ENCODE results near the gene FCHSD1. TPM values are rescaled to one million over a fixed set of nuclear protein-coding genes. Genes with fewer than 3 reads are reported as not detected.

FCHSD1 gene
- polyA plus RNA-seq, 1 of the 3 experiments (the other 2 are of a cell fraction) = 49.2 TPM

GRCh38 chr5:141692919-141693725 is 41.9 kb upstream of the FCHSD1 start:
- H3K4me2 ChIP-seq = no peak overlapping the region
- WGBS (ENCODE audit: low lambda C conversion rate) = 86% methylated on average over 19 of the region's 25 CpGs
- H3F3A ChIP-seq (replicated peaks; ENCODE audit: insufficient read depth) = no peaks in the 10 kb centered on the region
- ChIA-PET CTCF (interaction anchor here (0.7 to 16.8 kb wide), 33 partner anchors 9 to 322 kb away, joined by 3 to 451 read pairs (median 8); partner anchors contain the start of genes ARAP3, FCHSD1, PCDH1 and PCDH12), POLR2A (interaction anchor here (1.1 to 1.2 kb wide), 2 partner anchors 185 to 190 kb away, joined by 3 to 4 read pairs; partner anchors contain the start of gene PCDH1)
- peaks cover 0 to 23% of the 10 kb centered on the region in 2 experiments; a peak in 2 of 4 replicates for H3K4me1 ChIP-seq (ENCODE audit: control insufficient read depth in 1 of 2, insufficient read depth in 2 of 2, low read depth in 1 of 2, low read length in 1 of 2)
- H3K9me2 ChIP-seq = no peaks in the 10 kb centered on the region
- no peaks in the 10 kb centered on the region for H3K79me2 ChIP-seq (ENCODE audit: insufficient read depth)
- H3K4me3 ChIP-seq (ENCODE audit: low read depth in 2 of 2, low read length in 1 of 2) = no peak overlapping the region
- H3K9me3 ChIP-seq = no peaks in the 10 kb centered on the region
- H3K27me3 ChIP-seq (ENCODE audit: insufficient read depth) = peaks cover 29% of the 10 kb centered on the region
- no peak overlapping the region for H3K9ac ChIP-seq
- no peaks in the 10 kb centered on the region for H4K20me1 ChIP-seq (ENCODE audit: insufficient read depth)
- no peak for TF ChIP-seq TEAD4 (IDR thresholded peaks at IDR 0.05; ENCODE audit: borderline replicate concordance, insufficient read depth)
- TF ChIP-seq EZH2phosphoT487 (IDR thresholded peaks at IDR 0.05; ENCODE audit: borderline replicate concordance, low read depth) = no peak
- TF ChIP-seq ELF1 (IDR thresholded peaks at IDR 0.05) = no peak
- no peak for TF ChIP-seq FOXJ3 (CRISPR knock-in tag; IDR thresholded peaks at IDR 0.05)
- no peak for TF ChIP-seq FOSL2 (IDR thresholded peaks at IDR 0.05; ENCODE audit: borderline replicate concordance, low read depth)
- TF ChIP-seq MXI1 (IDR thresholded peaks at IDR 0.05; ENCODE audit: low read depth, low read length) = no peak
- TF ChIP-seq RCOR1 (IDR thresholded peaks at IDR 0.05; ENCODE audit: low read length) = no peak
- no peak for TF ChIP-seq POLR2AphosphoS5 (IDR thresholded peaks at IDR 0.05; ENCODE audit: low read depth, low read length)
- TF ChIP-seq SIN3A (IDR thresholded peaks at IDR 0.05; ENCODE audit: borderline replicate concordance, low read depth, low read length) = no peak
- TF ChIP-seq IRF3 (IDR thresholded peaks at IDR 0.05; ENCODE audit: low read depth, low read length) = no peak
- no peak for TF ChIP-seq PBX3 (IDR thresholded peaks at IDR 0.05)
- TF ChIP-seq FOXM1 (IDR thresholded peaks at IDR 0.05; ENCODE audit: low read depth) = no peak
- TF ChIP-seq SMC3 (IDR thresholded peaks at IDR 0.05; ENCODE audit: low read depth, low read length) = no peak
- TF ChIP-seq TAF1 (IDR thresholded peaks at IDR 0.05; ENCODE audit: borderline replicate concordance, low read depth, low read length) = no peak
- TF ChIP-seq CTCF (IDR thresholded peaks at IDR 0.05) = no peak
- no peak for TF ChIP-seq MEF2A (IDR thresholded peaks at IDR 0.05; ENCODE audit: borderline replicate concordance, low read depth)
- TF ChIP-seq CHD2 (IDR thresholded peaks at IDR 0.05; ENCODE audit: low read length, partially characterized antibody) = no peak
- no peak for TF ChIP-seq TCF12 (IDR thresholded peaks at IDR 0.05)
- no peak for TF ChIP-seq YY1 (IDR thresholded peaks at IDR 0.05; ENCODE audit: low read depth)
- TF ChIP-seq RXRA (IDR thresholded peaks at IDR 0.05; ENCODE audit: borderline replicate concordance, low read depth) = no peak
- no peak overlapping the region for H2AFZ ChIP-seq (ENCODE audit: low read depth)
- H3K36me3 ChIP-seq (replicated peaks in 1 of 2; ENCODE audit: control insufficient read depth in 1 of 2, insufficient read depth in 2 of 2, low read length in 1 of 2) = no peaks in the 10 kb centered on the region
- DNase-seq = no peak
- H3K27ac ChIP-seq (ENCODE audit: low read depth in 2 of 2, low read length in 1 of 2) = no peak overlapping the region
